K562 treated with DMSO at 1 percent for 12 hours (cell line): Measurements from ENCODE around the gene CHCHD3. TPM values are rescaled to one million over a fixed set of nuclear protein-coding genes. Genes with fewer than 3 reads are reported as not detected.

Experiments
- total RNA-seq: library from RNA; unstranded; fragments of 300-600 nt; gene quantifications from 2 replicates; pipeline ENCODE4 v1.2.3, GENCODE V29; 2022; ENCODE audit not compliant: insufficient read depth

Gene CHCHD3
- 76.7 and 111 TPM in 2 replicates for total RNA-seq

DNA sequence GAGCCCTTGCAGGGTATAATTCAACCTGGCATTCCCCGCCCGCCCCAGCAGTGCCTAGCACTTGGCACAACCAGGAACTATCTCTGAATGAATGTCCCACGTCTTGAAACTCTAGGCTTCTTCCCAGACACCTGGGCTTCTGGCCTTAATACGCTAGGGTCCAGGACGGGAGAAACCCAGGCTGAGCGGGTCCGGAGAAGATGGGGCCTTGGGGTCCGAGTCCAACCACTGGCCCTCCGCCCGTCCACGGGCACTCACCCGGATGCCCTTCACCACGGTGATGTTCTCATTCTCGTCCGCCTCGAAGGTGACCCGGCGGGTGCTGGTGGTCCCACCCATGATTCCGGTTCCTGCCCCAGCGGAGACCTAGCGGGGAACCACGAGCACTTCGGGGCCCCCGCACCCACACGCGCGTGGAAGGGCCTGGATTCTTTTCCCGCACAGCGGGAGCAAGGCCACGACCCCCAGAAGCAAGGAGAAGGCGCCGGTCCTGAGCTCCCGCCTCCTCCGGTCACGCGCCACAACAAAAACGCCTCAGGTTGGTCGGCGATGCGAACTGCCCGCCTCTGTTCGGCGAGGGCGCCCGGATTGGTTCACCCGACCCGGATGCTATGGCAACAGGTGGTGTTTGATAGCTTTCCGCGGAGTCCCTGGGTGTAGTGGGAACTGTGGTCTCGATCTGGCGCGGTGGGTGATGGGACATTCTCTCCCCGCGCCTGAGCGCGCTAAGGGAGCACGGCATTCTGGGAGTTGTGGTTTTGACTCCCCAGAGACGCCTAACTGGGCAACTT, at the start of gene CHCHD3:
Gene CHCHD3, minus strand, starts transcription at position 492 of the 791 bp plus-strand sequence. Its CDS starts 153 bp downstream, at position 339.

Other genes starting within 250 kb of the CHCHD3 start
- gene EXOC4, start 171.0 kb upstream of the CHCHD3 start, total RNA-seq = 19.0 and 39.1 TPM in 2 replicates